DMS 273 treated with DMSO at 0.1 percent for 48 hours (cell line): ENCODE results near the gene PRKAR1B.

Experiments
- DNase-seq: peaks from one replicate; lab custom pipeline; 2025; lab: John Stamatoyannopoulos, UW

Gene PRKAR1B

DNA sequence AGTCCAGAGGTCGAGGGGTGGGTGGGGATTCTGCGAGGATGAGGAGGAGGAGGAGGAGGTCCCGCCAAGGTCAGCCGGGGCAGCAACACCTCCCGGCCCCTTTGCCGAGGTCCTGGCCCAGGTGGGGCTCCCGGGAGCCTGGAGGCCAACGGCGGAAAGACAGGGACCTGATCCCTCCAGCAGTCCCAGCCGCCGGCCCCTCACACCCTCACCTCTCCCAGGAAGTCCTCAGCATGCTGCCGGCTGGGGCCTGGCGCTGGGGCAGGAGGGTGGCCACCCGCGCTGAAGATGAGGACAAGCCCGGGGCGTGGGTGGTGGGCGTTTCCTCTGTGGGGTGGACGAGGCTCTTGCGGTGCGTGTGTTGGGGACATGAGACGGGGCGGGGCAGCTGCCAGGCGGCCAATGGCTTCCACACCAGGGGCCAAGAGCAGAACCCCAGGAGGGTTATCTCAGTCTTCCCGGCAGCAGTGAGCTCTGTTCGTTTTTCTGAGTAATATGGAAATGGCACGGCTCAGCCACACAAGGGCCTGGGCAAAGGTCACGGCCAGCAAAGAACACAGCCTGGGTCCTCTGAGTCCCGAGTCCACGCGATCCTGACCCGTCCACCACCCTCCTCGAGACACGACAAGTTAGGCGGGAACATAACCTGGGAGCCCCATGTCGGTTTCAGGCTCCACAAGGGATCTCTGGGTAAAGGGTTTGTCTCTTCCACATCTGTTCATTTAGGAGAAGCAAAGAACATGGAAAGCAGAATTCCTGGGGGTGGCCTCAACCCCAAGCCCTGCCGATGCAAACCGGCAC is 124.5 kb downstream of the PRKAR1B start:
- DNase-seq, result no peak

- no peak for DNase-seq
Measured at GRCh38 chr7:601595-602340, 125.3 kb downstream of the PRKAR1B start.

DNA sequence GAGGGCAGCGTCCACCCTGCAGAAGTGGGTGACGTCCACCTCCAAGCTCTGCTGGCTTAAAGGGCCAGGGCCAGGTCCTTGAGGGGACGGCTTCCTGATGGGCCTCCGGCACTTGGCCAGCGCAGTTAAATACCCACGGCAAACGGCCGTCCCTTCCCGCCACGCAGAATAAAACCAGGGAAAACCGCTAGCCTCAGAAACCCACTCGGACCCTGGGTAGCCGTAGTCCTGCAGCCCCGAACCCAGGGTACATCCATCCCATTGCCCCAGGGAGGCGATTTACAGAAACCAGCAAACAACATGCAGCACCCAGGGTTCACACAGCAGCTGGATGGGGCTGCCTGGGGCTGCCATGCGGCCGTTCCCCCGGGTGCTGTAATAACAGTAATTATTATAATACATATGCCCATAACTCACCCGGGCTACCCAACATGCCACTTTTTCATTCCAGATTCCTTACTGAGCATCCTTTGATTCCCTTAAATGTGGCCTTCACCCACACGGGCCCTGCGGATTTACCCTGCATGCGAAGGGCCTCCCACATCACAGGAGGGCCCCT is 126.0 kb downstream of the PRKAR1B start:
- no peak for DNase-seq

DNA sequence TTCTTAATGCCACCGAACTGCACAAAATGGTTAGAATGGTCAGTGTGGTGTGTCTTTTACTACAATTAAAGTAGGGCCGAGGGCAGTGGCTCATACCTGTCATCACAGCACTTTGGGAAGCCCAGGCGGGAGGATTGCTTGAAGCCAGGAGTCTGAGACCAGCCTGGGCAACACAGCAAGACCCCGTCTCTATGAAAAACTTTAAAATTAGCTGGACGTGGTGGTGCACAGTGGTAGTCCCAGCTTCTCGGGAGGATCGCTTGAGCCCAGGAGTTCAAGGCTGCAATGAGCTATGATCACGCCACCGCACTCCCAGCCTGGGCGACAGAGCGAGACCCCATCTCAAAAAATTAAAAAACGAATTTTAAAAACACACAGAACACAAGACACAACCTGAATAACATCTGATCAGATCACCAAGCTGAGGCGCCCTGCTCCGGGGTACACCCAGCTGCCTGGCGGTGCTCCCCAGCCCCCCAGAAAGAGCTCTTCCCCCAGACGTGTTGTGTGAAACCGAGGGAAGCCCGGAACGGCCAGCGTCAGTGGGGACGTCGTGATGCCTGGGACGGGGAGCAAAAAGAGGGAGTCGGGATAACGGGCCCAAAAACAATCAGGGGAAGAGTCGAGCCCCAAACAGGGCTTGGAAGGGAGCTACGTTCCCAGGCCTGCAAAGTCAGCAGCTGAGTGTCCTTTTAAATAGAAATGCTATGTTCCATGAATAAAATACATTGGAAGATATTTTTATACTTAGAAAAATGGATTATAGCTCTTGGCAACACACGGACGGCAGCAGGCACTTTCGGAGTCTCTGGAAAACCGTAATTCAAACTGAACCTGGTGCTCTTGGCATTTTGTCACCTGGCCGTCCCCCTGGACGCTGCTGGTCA is 126.7 kb downstream of the PRKAR1B start:
- no peak for DNase-seq

- no peak for DNase-seq
Measured at GRCh38 chr7:598899-599298, 128.2 kb downstream of the PRKAR1B start.

DNA sequence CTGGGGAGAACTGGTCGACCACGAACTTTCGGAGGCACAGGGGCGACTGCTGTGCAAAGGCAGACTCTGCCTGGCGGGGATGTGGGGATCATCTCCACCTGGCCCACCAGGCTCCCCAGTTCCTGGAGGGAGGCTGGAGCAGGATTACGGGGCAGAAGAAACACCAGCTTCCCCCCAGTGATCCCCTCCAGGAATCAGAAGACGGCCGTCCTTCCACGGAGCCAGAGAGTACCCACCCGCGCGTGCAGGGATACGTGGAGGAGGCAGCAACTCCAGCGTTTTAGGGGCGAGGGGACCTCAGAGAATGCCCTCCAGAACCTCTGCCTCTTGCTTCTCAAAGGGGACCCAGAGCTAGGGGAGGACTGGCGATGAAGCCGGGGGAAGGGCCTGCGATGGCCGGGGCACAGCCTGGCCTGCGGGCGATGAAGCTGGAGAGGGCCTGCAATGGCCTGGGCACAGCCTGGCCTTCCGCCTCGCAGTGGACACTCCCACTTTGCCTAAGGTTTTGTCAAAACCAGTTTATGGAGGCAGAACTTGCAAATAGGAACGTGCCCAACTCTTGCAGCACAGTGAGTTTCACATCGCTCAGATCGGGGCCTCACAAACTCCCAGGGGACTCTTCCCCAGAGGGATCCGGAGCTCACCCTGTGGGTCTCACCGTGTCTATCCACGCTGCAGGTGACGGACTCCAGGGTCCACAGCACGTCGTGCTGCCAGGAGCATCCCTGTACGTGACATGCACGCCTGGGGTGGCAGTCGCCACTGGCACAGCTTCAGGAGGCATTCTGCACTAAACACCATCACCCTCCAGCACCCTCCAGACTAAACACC is 129.5 kb downstream of the PRKAR1B start:
- peak; percentile 34 for DNase-seq

- no peak for DNase-seq
Measured at GRCh38 chr7:596819-597182, 130.3 kb downstream of the PRKAR1B start.

GRCh38 chr7:596071-596818 is 130.8 kb downstream of the PRKAR1B start:
- DNase-seq, result no peak

- DNase-seq, result no peak
Measured at GRCh38 chr7:595621-596010, 131.5 kb downstream of the PRKAR1B start.

GRCh38 chr7:594920-595620 is 132.0 kb downstream of the PRKAR1B start:
- DNase-seq, result no peak

DNA sequence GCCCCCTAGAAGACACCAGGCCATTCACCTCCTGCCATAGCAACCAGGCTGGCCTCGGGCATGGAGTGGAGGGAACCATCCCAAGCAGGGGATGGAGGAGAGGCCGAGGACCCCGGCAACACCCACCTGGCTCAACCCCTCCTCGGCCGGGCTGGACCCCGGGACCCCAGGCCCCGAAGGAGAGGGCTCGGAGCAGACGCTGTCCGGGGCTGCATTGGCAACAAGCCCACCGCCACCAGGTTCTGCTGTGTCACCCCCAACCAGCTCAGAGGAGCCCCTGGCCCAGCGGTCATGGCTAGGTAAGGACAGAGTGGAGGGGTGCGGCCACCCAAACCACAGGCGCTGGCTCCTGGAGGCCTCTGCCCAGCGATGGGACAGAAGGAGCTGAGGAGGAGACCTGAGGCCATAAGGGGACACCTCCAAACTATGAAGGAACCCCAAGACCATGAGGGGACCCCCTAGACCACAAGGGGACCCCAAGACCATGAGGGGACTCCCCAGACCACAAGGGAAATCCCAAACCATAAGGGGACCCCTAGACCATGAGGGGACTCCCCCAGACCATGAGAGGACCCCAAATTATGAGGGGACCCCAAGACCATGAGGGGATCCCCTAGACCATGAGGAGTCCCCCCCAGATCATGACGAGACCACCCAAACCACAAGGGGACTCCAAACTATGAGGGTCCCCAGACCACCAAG is 132.7 kb downstream of the PRKAR1B start:
- DNase-seq, result no peak

GRCh38 chr7:593324-594115 is 133.6 kb downstream of the PRKAR1B start:
- no peak for DNase-seq

DNA sequence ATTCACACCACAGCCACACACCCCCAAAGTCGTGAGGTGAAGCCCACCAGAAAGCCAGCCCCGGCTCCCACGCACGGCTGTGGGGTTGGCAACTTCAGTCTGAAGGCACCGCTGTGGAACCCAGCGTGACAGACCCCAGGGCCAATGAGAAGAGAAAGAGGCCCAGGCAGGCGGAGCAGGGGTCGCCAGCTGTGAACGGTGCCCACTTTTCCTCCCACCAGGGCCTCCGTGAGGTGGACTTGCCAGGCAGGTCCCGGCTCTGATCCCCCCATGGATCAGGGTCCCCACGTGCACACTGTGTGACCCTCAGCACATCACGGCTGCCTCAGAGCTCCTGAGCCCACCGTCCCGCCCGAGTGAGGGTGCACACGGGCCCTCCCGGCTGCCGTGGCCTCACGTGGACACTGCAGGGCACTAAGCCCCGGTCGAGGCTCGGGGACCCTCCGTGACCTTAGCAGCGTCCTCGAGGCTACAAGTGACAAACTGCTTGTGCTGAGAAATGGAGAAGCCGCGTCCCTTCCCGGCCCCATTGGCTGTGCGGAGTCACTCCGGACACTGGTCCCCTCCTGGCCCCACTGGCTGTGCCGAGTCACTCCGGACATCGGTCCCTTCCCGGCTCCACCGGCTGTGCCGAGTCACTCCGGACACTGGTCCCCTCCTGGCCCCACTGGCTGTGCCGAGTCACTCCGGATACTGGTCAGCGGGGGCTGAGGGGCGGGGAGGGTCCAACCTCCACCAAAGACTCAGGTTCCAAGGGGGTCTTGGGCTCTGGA is 135.0 kb downstream of the PRKAR1B start:
- no peak for DNase-seq

- no peak for DNase-seq
Measured at GRCh38 chr7:590731-591551, 136.1 kb downstream of the PRKAR1B start.

DNA sequence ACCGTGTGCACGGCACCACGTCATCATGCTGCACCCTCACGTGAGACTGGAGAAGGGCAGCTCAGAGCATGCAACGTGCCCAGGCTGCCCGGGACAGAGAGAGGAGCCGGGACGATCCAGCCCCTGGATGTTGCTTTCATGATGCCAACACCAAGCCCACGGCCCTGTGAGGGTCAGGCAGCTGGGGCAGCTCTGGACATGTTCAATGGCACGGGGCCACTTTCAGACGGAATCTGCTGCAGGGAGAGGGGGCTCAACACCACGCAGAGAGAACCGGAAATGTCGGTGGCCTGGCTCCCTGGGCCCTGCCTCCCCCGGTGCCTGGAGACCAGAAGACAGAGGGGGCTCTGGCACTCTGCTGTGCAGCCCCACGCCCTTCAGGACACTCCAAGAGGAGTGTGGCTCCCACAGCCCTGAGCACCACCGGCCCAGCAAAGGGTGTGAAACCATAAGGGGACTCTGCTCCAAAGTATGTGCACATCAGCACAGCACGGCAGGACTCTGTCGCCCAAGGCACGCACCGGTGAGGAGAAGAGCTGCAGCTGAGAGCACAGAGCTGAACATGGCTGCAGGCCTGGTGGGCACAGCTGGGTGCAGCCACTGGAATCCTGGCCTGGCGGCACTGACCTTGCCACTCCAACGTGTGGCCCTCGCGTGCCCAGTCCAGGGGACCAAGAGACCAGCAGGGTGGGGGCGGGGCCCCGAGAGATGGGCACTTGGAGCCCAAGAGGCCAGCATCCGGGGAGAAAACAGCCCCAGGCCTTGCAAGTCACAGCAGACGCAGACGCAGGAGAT is 137.1 kb downstream of the PRKAR1B start:
- DNase-seq, result no peak

DNA sequence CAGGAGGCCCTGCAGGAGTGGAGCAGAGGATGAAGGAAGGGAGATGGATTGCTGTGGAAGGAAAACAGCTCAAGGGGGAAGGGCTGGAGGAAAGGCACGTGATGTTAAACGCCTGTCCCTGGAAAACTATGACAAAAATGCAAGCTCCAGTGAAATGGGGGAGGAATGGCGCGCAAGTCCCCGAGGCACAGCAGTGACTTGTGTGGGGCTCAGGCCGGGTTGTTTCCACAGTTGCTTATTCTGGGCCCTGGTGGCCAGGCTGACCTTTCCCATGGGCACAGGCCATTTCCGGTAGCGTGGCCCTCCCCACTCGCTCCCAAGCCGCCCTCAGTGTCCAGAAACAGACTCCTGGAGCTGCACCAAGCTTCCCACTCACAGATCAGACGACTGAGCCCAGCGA is 139.3 kb downstream of the PRKAR1B start:
- no peak for DNase-seq
